Body of pancreas (tissue), 4 donors: ENCODE measurements around the gene ARPP21.

Source experiments
- POLR2A ChIP-seq, 3 donors: fragments of 450-650 bp; IDR thresholded peaks; one replicate each; pipeline ENCODE4 v1.6.1; 2016; ENCODE audit warnings: antibody characterized with exemption in 3 of 3, mild to moderate bottlenecking in 2 of 3
- TF ChIP-seq, protein P1 (sequence below), 7 experiments: fragments of 450-650 bp in 4 of 7; fragments of 200-600 bp in 3 of 7; sonication (generic) in 3 of 7; IDR thresholded peaks; one replicate each; pipeline ENCODE4 v1.5.1; 2016 to 2019; ENCODE audit warnings: antibody characterized with exemption in 7 of 7

DNA sequence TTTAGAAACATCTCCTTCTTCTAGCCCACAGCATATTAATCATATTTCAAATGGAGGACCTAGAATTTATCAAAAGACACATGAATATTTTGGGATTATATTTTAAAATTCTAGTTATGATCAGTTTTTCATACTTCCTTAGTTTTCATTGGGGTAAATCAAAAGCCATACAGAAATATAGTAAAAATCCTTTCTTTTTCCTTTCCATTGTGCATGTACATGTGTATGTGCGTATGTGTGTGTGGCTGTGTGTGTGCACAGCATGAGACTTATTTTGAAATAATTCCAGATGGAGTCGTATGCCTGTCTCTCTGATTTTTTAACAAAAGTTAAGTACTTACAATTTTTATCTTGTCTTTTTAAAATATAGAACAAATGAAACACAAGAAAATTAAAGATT is 94.5 kb downstream of the ARPP21 start:
- TF ChIP-seq, protein P1, sequence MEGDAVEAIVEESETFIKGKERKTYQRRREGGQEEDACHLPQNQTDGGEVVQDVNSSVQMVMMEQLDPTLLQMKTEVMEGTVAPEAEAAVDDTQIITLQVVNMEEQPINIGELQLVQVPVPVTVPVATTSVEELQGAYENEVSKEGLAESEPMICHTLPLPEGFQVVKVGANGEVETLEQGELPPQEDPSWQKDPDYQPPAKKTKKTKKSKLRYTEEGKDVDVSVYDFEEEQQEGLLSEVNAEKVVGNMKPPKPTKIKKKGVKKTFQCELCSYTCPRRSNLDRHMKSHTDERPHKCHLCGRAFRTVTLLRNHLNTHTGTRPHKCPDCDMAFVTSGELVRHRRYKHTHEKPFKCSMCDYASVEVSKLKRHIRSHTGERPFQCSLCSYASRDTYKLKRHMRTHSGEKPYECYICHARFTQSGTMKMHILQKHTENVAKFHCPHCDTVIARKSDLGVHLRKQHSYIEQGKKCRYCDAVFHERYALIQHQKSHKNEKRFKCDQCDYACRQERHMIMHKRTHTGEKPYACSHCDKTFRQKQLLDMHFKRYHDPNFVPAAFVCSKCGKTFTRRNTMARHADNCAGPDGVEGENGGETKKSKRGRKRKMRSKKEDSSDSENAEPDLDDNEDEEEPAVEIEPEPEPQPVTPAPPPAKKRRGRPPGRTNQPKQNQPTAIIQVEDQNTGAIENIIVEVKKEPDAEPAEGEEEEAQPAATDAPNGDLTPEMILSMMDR (IDR thresholded peaks at IDR 0.05): no peak
- no peak for TF ChIP-seq POLR2A (IDR thresholded peaks at IDR 0.05)
